ENCODE results near the gene SPDYE1.
A peak's percentile ranks its signal among the peaks of the same experiment; 100 is the strongest.
"Not testable (repeated sequence)": the region's sequence is repeated elsewhere in the genome, so short reads cannot be mapped to it uniquely, and the experiment has no call there.

SPDYE1 gene

GRCh38 chr7:43992896-43993295, 4.8 kb upstream of the SPDYE1 start:
- DNase-seq (ENCODE audit: low read depth, low spot score); H3K4me3 ChIP-seq (ENCODE audit: low read length); H3K36me3 ChIP-seq (ENCODE audit: control insufficient read depth, insufficient read depth, low read length); H3K27me3 ChIP-seq (ENCODE audit: control insufficient read depth, insufficient read depth, low read length); H3K4me1 ChIP-seq (ENCODE audit: control insufficient read depth, insufficient read depth, low read length); H3K9me3 ChIP-seq (ENCODE audit: control insufficient read depth, insufficient read depth, low read length); H3K27ac ChIP-seq (ENCODE audit: low read length): not testable (repeated sequence)
- WGBS (ENCODE audit: insufficient coverage, insufficient read length) = no CpG with 5 or more reads among the region's 7 CpGs

- H3K4me3 ChIP-seq (ENCODE audit: low read length); H3K27me3 ChIP-seq (ENCODE audit: control insufficient read depth, insufficient read depth, low read length); H3K36me3 ChIP-seq (ENCODE audit: control insufficient read depth, insufficient read depth, low read length); DNase-seq (ENCODE audit: low read depth, low spot score); H3K27ac ChIP-seq (ENCODE audit: low read length); H3K9me3 ChIP-seq (ENCODE audit: control insufficient read depth, insufficient read depth, low read length); H3K4me1 ChIP-seq (ENCODE audit: control insufficient read depth, insufficient read depth, low read length): not testable (repeated sequence)
- no CpG with 5 or more reads among the region's 6 CpGs for WGBS (ENCODE audit: insufficient coverage, insufficient read length)
Observed at GRCh38 chr7:43994681-43995080, 3.0 kb upstream of the SPDYE1 start.

GRCh38 chr7:44012081-44012480, 14.4 kb downstream of the SPDYE1 start:
- H3K36me3 ChIP-seq (ENCODE audit: control insufficient read depth, insufficient read depth, low read length) = not testable (repeated sequence)

GRCh38 chr7:44015090-44015489, 17.4 kb downstream of the SPDYE1 start:
- not testable (repeated sequence) for H3K9me3 ChIP-seq (ENCODE audit: control insufficient read depth, insufficient read depth, low read length); DNase-seq (ENCODE audit: low read depth, low spot score); H3K4me1 ChIP-seq (ENCODE audit: control insufficient read depth, insufficient read depth, low read length); H3K4me3 ChIP-seq (ENCODE audit: low read length); H3K27ac ChIP-seq (ENCODE audit: low read length); H3K36me3 ChIP-seq (ENCODE audit: control insufficient read depth, insufficient read depth, low read length); H3K27me3 ChIP-seq (ENCODE audit: control insufficient read depth, insufficient read depth, low read length)
- WGBS (ENCODE audit: insufficient coverage, insufficient read length) = no CpG with 5 or more reads among the region's 12 CpGs

More at GRCh38 chr7:44012081-44012480, 14.4 kb downstream of the SPDYE1 start:
- not testable (repeated sequence) for H3K27ac ChIP-seq (ENCODE audit: low read length); DNase-seq (ENCODE audit: low read depth, low spot score); H3K9me3 ChIP-seq (ENCODE audit: control insufficient read depth, insufficient read depth, low read length); H3K4me1 ChIP-seq (ENCODE audit: control insufficient read depth, insufficient read depth, low read length); H3K4me3 ChIP-seq (ENCODE audit: low read length); H3K27me3 ChIP-seq (ENCODE audit: control insufficient read depth, insufficient read depth, low read length)
- no CpG with 5 or more reads among the region's 8 CpGs for WGBS (ENCODE audit: insufficient coverage, insufficient read length)

GRCh38 chr7:44018857-44019807, 21.4 kb downstream of the SPDYE1 start:
- H3K36me3 ChIP-seq (ENCODE audit: control insufficient read depth, insufficient read depth, low read length); H3K4me1 ChIP-seq (ENCODE audit: control insufficient read depth, insufficient read depth, low read length); H3K9me3 ChIP-seq (ENCODE audit: control insufficient read depth, insufficient read depth, low read length); H3K27me3 ChIP-seq (ENCODE audit: control insufficient read depth, insufficient read depth, low read length); H3K27ac ChIP-seq (ENCODE audit: low read length): not testable (repeated sequence)
- peak; percentile 85 for DNase-seq (ENCODE audit: low read depth, low spot score)
- H3K4me3 ChIP-seq (ENCODE audit: low read length) = peak overlapping the region; percentile 72; the same call in 1 of the 2 replicates
- no CpG with 5 or more reads among the region's 63 CpGs for WGBS (ENCODE audit: insufficient coverage, insufficient read length)

- not testable (repeated sequence) for H3K27ac ChIP-seq (ENCODE audit: low read length); H3K36me3 ChIP-seq (ENCODE audit: control insufficient read depth, insufficient read depth, low read length); DNase-seq (ENCODE audit: low read depth, low spot score); H3K4me1 ChIP-seq (ENCODE audit: control insufficient read depth, insufficient read depth, low read length); H3K9me3 ChIP-seq (ENCODE audit: control insufficient read depth, insufficient read depth, low read length); H3K4me3 ChIP-seq (ENCODE audit: low read length); H3K27me3 ChIP-seq (ENCODE audit: control insufficient read depth, insufficient read depth, low read length)
- WGBS (ENCODE audit: insufficient coverage, insufficient read length) = no CpG with 5 or more reads among the region's 6 CpGs
Observed at GRCh38 chr7:44019825-44020224, 22.1 kb downstream of the SPDYE1 start.

GRCh38 chr7:44022069-44022468, 24.4 kb downstream of the SPDYE1 start:
- no CpG with 5 or more reads among the region's 7 CpGs for WGBS (ENCODE audit: insufficient coverage, insufficient read length)
- H3K27ac ChIP-seq (ENCODE audit: low read length); H3K4me1 ChIP-seq (ENCODE audit: control insufficient read depth, insufficient read depth, low read length); DNase-seq (ENCODE audit: low read depth, low spot score); H3K9me3 ChIP-seq (ENCODE audit: control insufficient read depth, insufficient read depth, low read length); H3K4me3 ChIP-seq (ENCODE audit: low read length); H3K36me3 ChIP-seq (ENCODE audit: control insufficient read depth, insufficient read depth, low read length); H3K27me3 ChIP-seq (ENCODE audit: control insufficient read depth, insufficient read depth, low read length): not testable (repeated sequence)

GRCh38 chr7:44022796-44023467, 25.2 kb downstream of the SPDYE1 start:
- not testable (repeated sequence) for H3K27me3 ChIP-seq (ENCODE audit: control insufficient read depth, insufficient read depth, low read length); H3K4me1 ChIP-seq (ENCODE audit: control insufficient read depth, insufficient read depth, low read length); H3K4me3 ChIP-seq (ENCODE audit: low read length); H3K9me3 ChIP-seq (ENCODE audit: control insufficient read depth, insufficient read depth, low read length); H3K36me3 ChIP-seq (ENCODE audit: control insufficient read depth, insufficient read depth, low read length); DNase-seq (ENCODE audit: low read depth, low spot score); H3K27ac ChIP-seq (ENCODE audit: low read length)
- WGBS (ENCODE audit: insufficient coverage, insufficient read length) = no CpG with 5 or more reads among the region's 6 CpGs

- H3K4me3 ChIP-seq (ENCODE audit: low read length); H3K27ac ChIP-seq (ENCODE audit: low read length); H3K4me1 ChIP-seq (ENCODE audit: control insufficient read depth, insufficient read depth, low read length); DNase-seq (ENCODE audit: low read depth, low spot score); H3K9me3 ChIP-seq (ENCODE audit: control insufficient read depth, insufficient read depth, low read length); H3K27me3 ChIP-seq (ENCODE audit: control insufficient read depth, insufficient read depth, low read length); H3K36me3 ChIP-seq (ENCODE audit: control insufficient read depth, insufficient read depth, low read length): not testable (repeated sequence)
- WGBS (ENCODE audit: insufficient coverage, insufficient read length) = no CpG with 5 or more reads among the region's 11 CpGs
Observed at GRCh38 chr7:44029433-44029832, 31.7 kb downstream of the SPDYE1 start.

GRCh38 chr7:44030029-44030428, 32.3 kb downstream of the SPDYE1 start:
- WGBS (ENCODE audit: insufficient coverage, insufficient read length) = no CpG with 5 or more reads among the region's 5 CpGs
- H3K27ac ChIP-seq (ENCODE audit: low read length); H3K4me3 ChIP-seq (ENCODE audit: low read length); DNase-seq (ENCODE audit: low read depth, low spot score); H3K9me3 ChIP-seq (ENCODE audit: control insufficient read depth, insufficient read depth, low read length); H3K27me3 ChIP-seq (ENCODE audit: control insufficient read depth, insufficient read depth, low read length); H3K36me3 ChIP-seq (ENCODE audit: control insufficient read depth, insufficient read depth, low read length); H3K4me1 ChIP-seq (ENCODE audit: control insufficient read depth, insufficient read depth, low read length): not testable (repeated sequence)
